A549 (cell line): ENCODE results near the gene GOT1. TPM values are rescaled to one million over a fixed set of nuclear protein-coding genes. Genes with fewer than 3 reads are reported as not detected.

Experiments
- ATAC-seq, 2 experiments: fragments of 200-7000 bp in 1 of 2; fragments of >200 bp in 1 of 2; cut with Nextera tagmentation in 1 of 2; cut with Tn5 transposase in 1 of 2; 3 replicates each; pipeline versions ENCODE4 v1.8.0 to v1.9.1; 2018 to 2020; ENCODE audit warnings: mild to moderate bottlenecking in 1 of 2, moderate library complexity in 1 of 2
- CTCF ChIA-PET: fragments of 300-600 bp; sonication (Branson Sonifier 250); formaldehyde crosslinking; extraction: SDS; loops from one replicate; lab custom pipeline; 2021; ENCODE audit warnings: antibody characterized with exemption, inconsistent platforms; lab: Yijun Ruan, JAX
- POLR2A ChIA-PET: fragments of 350-600 bp; formaldehyde crosslinking; extraction: SDS; loops from one replicate; lab custom pipeline; 2021; ENCODE audit warnings: antibody characterized with exemption, inconsistent platforms; lab: Yijun Ruan, JAX
- DNase-seq, 2 experiments: peaks; one replicate each; pipeline versions ENCODE4 v3.0.0 to v3.0.0-alpha.2; 2011 to 2016; ENCODE audit warnings: low read depth in 1 of 2, low spot score in 1 of 2
- FAIRE-seq: peaks from 2 replicates; lab custom pipeline; 2011; peaks lifted over from hg19 to GRCh38; lab: Jason Lieb, UNC
- H3K27ac ChIP-seq, 2 experiments: fragments of >200 bp; sonication (Bioruptor Twin); formaldehyde crosslinking; 3 replicates each; pipeline ENCODE4 v1.5.1; 2016 to 2017
- H3K4me1 ChIP-seq: fragments of >200 bp; sonication (Bioruptor Twin); formaldehyde crosslinking; 3 replicates; pipeline ENCODE4 v1.6.1; 2016
- H3K4me2 ChIP-seq: fragments of >200 bp; sonication (Bioruptor Twin); formaldehyde crosslinking; 3 replicates; pipeline ENCODE4 v1.6.1; 2016
- H3K4me3 ChIP-seq: fragments of >200 bp; sonication (Bioruptor Twin); formaldehyde crosslinking; 3 replicates; pipeline ENCODE4 v1.5.1; 2016
- H3K9me3 ChIP-seq: fragments of >200 bp; sonication (Bioruptor Twin); formaldehyde crosslinking; 3 replicates; pipeline ENCODE4 v1.6.1; 2016
- ATOH8 ChIP-seq: fragments of 250-450 bp; sonication (Bioruptor Pico); IDR thresholded peaks from 2 replicates; pipeline ENCODE4 v1.5.0; 2020; ENCODE audit warnings: low read depth, mild to moderate bottlenecking, moderate library complexity
- BCL3 ChIP-seq: fragments of >200 bp; sonication (Bioruptor Twin); formaldehyde crosslinking; IDR thresholded peaks from 3 replicates; pipeline ENCODE4 v1.6.1; 2016
- CHD4 ChIP-seq: fragments of 200-600 bp; sonication (generic); IDR thresholded peaks from 2 replicates; pipeline ENCODE4 v1.6.1; 2016; ENCODE audit warnings: antibody characterized with exemption, mild to moderate bottlenecking, borderline replicate concordance
- CTCF ChIP-seq: fragments of >200 bp; sonication (Bioruptor Twin); formaldehyde crosslinking; IDR thresholded peaks from 3 replicates; pipeline ENCODE4 v1.5.1; 2016
- E2F6 ChIP-seq: IDR thresholded peaks from 2 replicates; pipeline ENCODE4 v1.6.1; 2012; ENCODE audit warnings: low read depth, borderline replicate concordance
- EHF ChIP-seq: fragments of 250-450 bp; sonication (Bioruptor Pico); IDR thresholded peaks from 2 replicates; pipeline ENCODE4 v1.5.0; 2020; ENCODE audit warnings: mild to moderate bottlenecking
- EHMT2 ChIP-seq: fragments of 200-600 bp; sonication (generic); IDR thresholded peaks from 2 replicates; pipeline ENCODE4 v1.6.1; 2016; ENCODE audit warnings: antibody characterized with exemption, low read depth, mild to moderate bottlenecking, moderate library complexity
- ELK1 ChIP-seq: fragments of 150-350 bp; IDR thresholded peaks from 2 replicates; pipeline ENCODE4 v1.6.1; 2014; ENCODE audit warnings: low read depth, mild to moderate bottlenecking, low read length
- EP300 ChIP-seq, 2 experiments: fragments of >200 bp; sonication (Bioruptor Twin); formaldehyde crosslinking; IDR thresholded peaks; 2 replicates in 1 of 2; 3 replicates in 1 of 2; pipeline ENCODE4 v1.6.1; 2016 to 2017
- FOSB ChIP-seq: fragments of 250-450 bp; sonication (Bioruptor Pico); IDR thresholded peaks from 2 replicates; pipeline ENCODE4 v1.5.0; 2020; ENCODE audit warnings: mild to moderate bottlenecking, moderate library complexity
- GATA3 ChIP-seq: IDR thresholded peaks from 2 replicates; pipeline ENCODE4 v1.6.1; 2012; ENCODE audit warnings: borderline replicate concordance
- HDAC2 ChIP-seq: fragments of 200-600 bp; sonication (generic); IDR thresholded peaks from 2 replicates; pipeline ENCODE4 v1.6.1; 2016
- HES2 ChIP-seq: fragments of >200 bp; sonication (Bioruptor Twin); formaldehyde crosslinking; IDR thresholded peaks from 2 replicates; pipeline ENCODE4 v1.6.1; 2016
- HEYL ChIP-seq: fragments of 250-450 bp; sonication (Bioruptor Pico); IDR thresholded peaks from 2 replicates; pipeline ENCODE4 v1.8.0; 2021; ENCODE audit warnings: mild to moderate bottlenecking, moderate library complexity
- HOXB13 ChIP-seq: fragments of 250-450 bp; sonication (Bioruptor Pico); IDR thresholded peaks from 2 replicates; pipeline ENCODE4 v1.5.0; 2020; ENCODE audit warnings: low read depth, mild to moderate bottlenecking, moderate library complexity
- HOXB5 ChIP-seq: fragments of 250-450 bp; sonication (Bioruptor Pico); IDR thresholded peaks from 2 replicates; pipeline ENCODE4 v1.5.0; 2020; ENCODE audit warnings: mild to moderate bottlenecking, moderate library complexity
- KDM5A ChIP-seq: fragments of 200-600 bp; sonication (generic); IDR thresholded peaks from 2 replicates; pipeline ENCODE4 v1.6.1; 2016; ENCODE audit warnings: antibody characterized with exemption, mild to moderate bottlenecking
- MYC ChIP-seq: IDR thresholded peaks from 2 replicates; pipeline ENCODE4 v1.6.1; 2012; ENCODE audit warnings: mild to moderate bottlenecking, inconsistent platforms, low read length, improper control_type of control experiment, borderline replicate concordance
- NR3C1 ChIP-seq: fragments of >200 bp; sonication (Bioruptor Twin); formaldehyde crosslinking; IDR thresholded peaks from 3 replicates; pipeline ENCODE4 v1.6.1; 2017
- PBX3 ChIP-seq: IDR thresholded peaks from 2 replicates; pipeline ENCODE4 v1.6.1; 2012
- PHF8 ChIP-seq: fragments of 200-600 bp; sonication (generic); IDR thresholded peaks from 2 replicates; pipeline ENCODE4 v1.6.1; 2016; ENCODE audit warnings: low read depth, mild to moderate bottlenecking, antibody characterized with exemption, moderate library complexity, borderline replicate concordance
- POLR2A ChIP-seq: IDR thresholded peaks from 2 replicates; pipeline ENCODE4 v1.6.1; 2012; ENCODE audit warnings: mild to moderate bottlenecking, low read length
- POLR2AphosphoS2 ChIP-seq: conservative IDR thresholded peaks from 2 replicates; pipeline ENCODE4 v1.6.1; 2012; ENCODE audit warnings: low read length, improper control_type of control experiment, inconsistent platforms
- RAD21 ChIP-seq, 2 experiments: fragments of >200 bp in 1 of 2; sonication (Bioruptor Twin) in 1 of 2; formaldehyde crosslinking in 1 of 2; IDR thresholded peaks in 1 of 2; conservative IDR thresholded peaks in 1 of 2; 2 replicates in 1 of 2; 3 replicates in 1 of 2; pipeline ENCODE4 v1.6.1; 2012 to 2018; ENCODE audit warnings: inconsistent platforms in 1 of 2
- RCOR1 ChIP-seq: fragments of 150-350 bp; IDR thresholded peaks from 2 replicates; pipeline ENCODE4 v1.6.1; 2014; ENCODE audit warnings: antibody characterized with exemption, low read length, low read depth
- RFX5 ChIP-seq: fragments of 450-650 bp; IDR thresholded peaks from 2 replicates; pipeline ENCODE4 v1.7.1; 2014; ENCODE audit warnings: antibody characterized with exemption, mild to moderate bottlenecking, moderate library complexity
- SREBF2 ChIP-seq: fragments of 450-650 bp; IDR thresholded peaks from 2 replicates; pipeline ENCODE4 v1.6.1; 2014; ENCODE audit warnings: mild to moderate bottlenecking, moderate library complexity
- USF2 ChIP-seq: fragments of 450-650 bp; IDR thresholded peaks from 2 replicates; pipeline ENCODE4 v1.6.1; 2014; ENCODE audit warnings: antibody characterized with exemption
- WGBS: methylation state at CpG from one replicate; pipeline ENCODE4 v1.1.6; 2017; ENCODE audit errors: missing lambda C conversion rate; 5-methylcytosine and 5-hydroxymethylcytosine counted together
- polyA plus RNA-seq, 4 experiments: library from polyadenylated mRNA; depleted of rRNA in 3 of 4; stranded (reverse); fragments of >200 nt; fragmentation: RNase III in 1 of 4; extraction: RNeasy Plus Mini Kit Qiagen cat#74134 plus additional on column Dnase treatment in 1 of 4; gene quantifications; 2 replicates in 3 of 4; 3 replicates in 1 of 4; pipeline ENCODE4 v1.2.3, GENCODE V29; 2011 to 2017

GOT1 gene
- polyA plus RNA-seq, 2 of the 4 experiments (the other 2 are of a cell fraction): 31.1 to 34.9 TPM

- Histone ChIP-seq H3K27ac (no peak overlapping the region), H3K4me3 (no peak overlapping the region), H3K4me2 (no peak overlapping the region), H3K4me1 (no peaks in the 10 kb centered on the region), H3K9me3 (no peaks in the 10 kb centered on the region)
- ChIA-PET POLR2A (interaction anchor here (0.9 kb wide), 1 partner anchor 19 kb away, joined by 3 read pairs; the partner anchor contains the start of gene GOT1), CTCF (interaction anchor here (0.6 to 1.0 kb wide), 5 partner anchors 8 to 59 kb away, joined by 3 to 4 read pairs (median 3); no protein-coding TSS in a partner anchor)
- ATAC-seq (peak; percentile 42 to 82; a peak in 5 of 6 replicates), DNase-seq (no peak), FAIRE-seq (no peak)
- no CpG with 5 or more reads among the region's 1 CpG for WGBS
- TF ChIP-seq EHMT2 (no peak), POLR2AphosphoS2 (no peak)
These were observed 18.3 kb downstream of the GOT1 start for GRCh38 chr10:99412099-99412498.

GRCh38 chr10:99411546-99411945 is 18.9 kb downstream of the GOT1 start:
- TF ChIP-seq HDAC2 (no peak), RFX5 (no peak), PHF8 (no peak), HES2 (no peak), USF2 (no peak), E2F6 (no peak), EHF (no peak), HOXB13 (no peak), GATA3 (no peak)
- no peaks in the 10 kb centered on the region for H3K9me3 ChIP-seq
- no peak overlapping the region for H3K4me3 ChIP-seq
- no peak for FAIRE-seq
- H3K4me2 ChIP-seq: no peak overlapping the region
- ATAC-seq: no peak
- no peak for DNase-seq
- ChIA-PET POLR2A (no interaction called here), CTCF (interaction anchor here (1.0 kb wide), 3 partner anchors 9 to 58 kb away, joined by 3 to 4 read pairs (median 3); no protein-coding TSS in a partner anchor)
- WGBS: 83% methylated on average over 2 of the region's 2 CpGs
- no peaks in the 10 kb centered on the region for H3K4me1 ChIP-seq
- H3K27ac ChIP-seq: no peak overlapping the region

GRCh38 chr10:99410876-99411275 is 19.5 kb downstream of the GOT1 start:
- Histone ChIP-seq H3K4me1 (no peaks in the 10 kb centered on the region), H3K4me3 (no peak overlapping the region), H3K27ac (no peak overlapping the region), H3K4me2 (no peak overlapping the region), H3K9me3 (no peaks in the 10 kb centered on the region)
- no peak for ATAC-seq
- ChIA-PET POLR2A (no interaction called here), CTCF (interaction anchor here (2.6 kb wide), 1 partner anchor 25 kb away, joined by 7 read pairs; no protein-coding TSS in a partner anchor)
- WGBS: 90% methylated on average over 4 of the region's 4 CpGs
- no peak for DNase-seq
- FAIRE-seq: no peak
- TF ChIP-seq RAD21 (conservative IDR thresholded peaks at IDR 0.05 in 1 of 2, IDR thresholded peaks at IDR 0.05 in 1 of 2) (no peak), FOSB (no peak), SREBF2 (no peak), EP300 (IDR thresholded peaks at IDR 0.05) (no peak), CHD4 (no peak), ATOH8 (CRISPR knock-in tag) (no peak), NR3C1 (no peak), RCOR1 (no peak), KDM5A (no peak), HOXB5 (CRISPR knock-in tag) (no peak), CTCF (no peak), PBX3 (no peak), HEYL (CRISPR knock-in tag) (no peak), BCL3 (no peak), RFX5 (no peak), ELK1 (no peak), POLR2A (no peak), MYC (no peak)
